H1 (cell line): ENCODE measurements around the gene IFNAR2. TPM values are rescaled to one million over a fixed set of nuclear protein-coding genes. Genes with fewer than 3 reads are reported as not detected.

ENCODE experiments used
- CTCF ChIA-PET: fragments of 300-600 bp; sonication (Branson Sonifier 250); formaldehyde crosslinking; loops from one replicate; lab custom pipeline; 2021; ENCODE audit not compliant: partially characterized antibody; lab: Charles Lee
- POLR2A ChIA-PET: fragments of 300-600 bp; sonication (Branson Sonifier 250); formaldehyde crosslinking; loops from one replicate; lab custom pipeline; 2021; ENCODE audit warnings: inconsistent platforms; ENCODE audit not compliant: partially characterized antibody; lab: Charles Lee
- DNase-seq, 2 experiments: peaks; one replicate each; pipeline versions ENCODE4 v3.0.0 to v3.0.0-alpha.2; 2010 to 2022; ENCODE audit warnings: low spot score in 2 of 2, low read depth in 1 of 2, mixed read lengths in 1 of 2
- FAIRE-seq: peaks from 2 replicates; lab custom pipeline; 2011; peaks lifted over from hg19 to GRCh38; lab: Jason Lieb, UNC
- H2AFZ ChIP-seq: 2 replicates; pipeline ENCODE4 v1.8.1; 2012; ENCODE audit warnings: low read length, inconsistent platforms
- H2AK5ac ChIP-seq: 2 replicates; pipeline ENCODE4 v1.6.1; 2013; ENCODE audit warnings: low read depth, low read length
- H2BK120ac ChIP-seq: replicated peaks from 2 replicates; pipeline ENCODE3; 2013; ENCODE audit warnings: low read depth, low read length, inconsistent platforms
- H2BK12ac ChIP-seq: 2 replicates; pipeline ENCODE4 v1.6.1; 2013; ENCODE audit warnings: low read depth, low read length
- H2BK15ac ChIP-seq: 2 replicates; pipeline ENCODE4 v1.6.1; 2013; ENCODE audit warnings: low read length
- H2BK20ac ChIP-seq: 2 replicates; pipeline ENCODE4 v1.6.1; 2013; ENCODE audit warnings: low read length
- H2BK5ac ChIP-seq: 2 replicates; pipeline ENCODE4 v1.6.1; 2013; ENCODE audit warnings: low read depth, low read length
- H3K14ac ChIP-seq: 2 replicates; pipeline ENCODE4 v1.6.1; 2013; ENCODE audit warnings: inconsistent platforms; ENCODE audit not compliant: insufficient read length
- H3K18ac ChIP-seq: 2 replicates; pipeline ENCODE4 v1.6.1; 2013; ENCODE audit warnings: low read length; ENCODE audit errors: extremely low read depth
- H3K23ac ChIP-seq: 2 replicates; pipeline ENCODE4 v1.6.1; 2013; ENCODE audit warnings: inconsistent platforms; ENCODE audit not compliant: insufficient read length
- H3K23me2 ChIP-seq: 2 replicates; pipeline ENCODE4 v1.6.1; 2013; ENCODE audit warnings: low read depth, low read length
- H3K27ac ChIP-seq: 2 replicates; pipeline ENCODE4 v1.6.1; 2011; ENCODE audit warnings: low read depth, low read length, inconsistent platforms
- H3K27me3 ChIP-seq, 4 experiments: replicated peaks in 1 of 4; 1 replicate in 1 of 4; 2 replicates in 3 of 4; pipeline versions ENCODE4 v1.6.1 to v1.8.1; 2011 to 2013; ENCODE audit warnings: low read length in 3 of 4, mild to moderate bottlenecking in 3 of 4, inconsistent platforms in 2 of 4, mixed read lengths in 2 of 4, moderate library complexity in 1 of 4; ENCODE audit not compliant: control insufficient read depth in 3 of 4, insufficient read depth in 3 of 4; ENCODE audit errors: extremely low read depth in 1 of 4
- H3K36me3 ChIP-seq, 4 experiments: 2 replicates each; pipeline versions ENCODE4 v1.6.1 to v1.8.1; 2011 to 2013; ENCODE audit warnings: mild to moderate bottlenecking in 4 of 4, low read length in 3 of 4, moderate library complexity in 2 of 4, control low read depth in 1 of 4, inconsistent platforms in 1 of 4; ENCODE audit not compliant: insufficient read depth in 4 of 4, control insufficient read depth in 2 of 4
- H3K4ac ChIP-seq: replicated peaks from 2 replicates; pipeline ENCODE3; 2013; ENCODE audit warnings: low read length, low read depth, mixed read lengths, inconsistent platforms; ENCODE audit not compliant: insufficient read length
- H3K4me1 ChIP-seq, 4 experiments: replicated peaks in 1 of 4; 1 replicate in 1 of 4; 2 replicates in 3 of 4; pipeline versions ENCODE4 v1.6.1 to v1.8.1; 2011 to 2013; ENCODE audit warnings: low read length in 3 of 4, inconsistent platforms in 2 of 4, mixed read lengths in 1 of 4; ENCODE audit not compliant: insufficient read depth in 4 of 4, control insufficient read depth in 3 of 4
- H3K4me2 ChIP-seq, 2 experiments: 2 replicates each; pipeline versions ENCODE4 v1.6.1 to v1.8.1; 2011 to 2013; ENCODE audit warnings: low read depth in 2 of 2, low read length in 2 of 2, control low read depth in 1 of 2, inconsistent platforms in 1 of 2, mild to moderate bottlenecking in 1 of 2; ENCODE audit not compliant: insufficient read depth in 1 of 2
- H3K4me3 ChIP-seq, 4 experiments: fragments of 200-600, 300-600 bp in 1 of 4; sonication (generic), shearing (Covaris generic), sonication (Bioruptor Twin) in 1 of 4; 2 replicates each; pipeline versions ENCODE4 v1.5.1 to v1.8.1; 2011 to 2016; ENCODE audit warnings: low read length in 4 of 4, low read depth in 3 of 4, control low read depth in 2 of 4, inconsistent platforms in 2 of 4, mild to moderate bottlenecking in 2 of 4, mixed read lengths in 1 of 4, moderate library complexity in 1 of 4; ENCODE audit not compliant: insufficient read depth in 2 of 4; ENCODE audit errors: extremely low read depth in 1 of 4
- H3K56ac ChIP-seq: replicated peaks from 2 replicates; pipeline ENCODE3; 2013; ENCODE audit warnings: low read depth, mild to moderate bottlenecking, mixed read lengths, low read length, inconsistent platforms; ENCODE audit not compliant: insufficient read length
- H3K79me1 ChIP-seq: 2 replicates; pipeline ENCODE4 v1.6.1; 2013; ENCODE audit warnings: low read depth, low read length, control low read depth
- H3K79me2 ChIP-seq, 2 experiments: 2 replicates each; pipeline versions ENCODE4 v1.6.1 to v1.8.1; 2012 to 2013; ENCODE audit warnings: low read length in 2 of 2, mild to moderate bottlenecking in 2 of 2, inconsistent platforms in 1 of 2; ENCODE audit not compliant: insufficient read depth in 2 of 2, control insufficient read depth in 1 of 2
- H3K9ac ChIP-seq, 4 experiments: replicated peaks in 1 of 4; 1 replicate in 1 of 4; 2 replicates in 3 of 4; pipeline versions ENCODE4 v1.6.1 to v1.8.1; 2011 to 2013; ENCODE audit warnings: low read depth in 3 of 4, low read length in 3 of 4, control low read depth in 2 of 4, mild to moderate bottlenecking in 2 of 4, moderate library complexity in 2 of 4, inconsistent platforms in 1 of 4; ENCODE audit errors: extremely low read depth in 1 of 4
- H3K9me3 ChIP-seq, 2 experiments: 2 replicates each; pipeline versions ENCODE4 v1.6.1 to v1.8.1; 2012 to 2013; ENCODE audit warnings: mild to moderate bottlenecking in 2 of 2, moderate library complexity in 2 of 2, control low read depth in 1 of 2, inconsistent platforms in 1 of 2, low read depth in 1 of 2, low read length in 1 of 2, mixed read lengths in 1 of 2; ENCODE audit not compliant: insufficient read depth in 2 of 2
- H4K20me1 ChIP-seq, 2 experiments: replicated peaks in 1 of 2; 2 replicates each; pipeline versions ENCODE3 to v1.8.1; 2011 to 2013; ENCODE audit warnings: inconsistent platforms in 2 of 2, low read length in 2 of 2, mild to moderate bottlenecking in 1 of 2; ENCODE audit not compliant: insufficient read depth in 2 of 2, control insufficient read depth in 1 of 2
- H4K5ac ChIP-seq: 2 replicates; pipeline ENCODE4 v1.6.1; 2013; ENCODE audit warnings: low read length, low read depth, mixed read lengths, inconsistent platforms; ENCODE audit not compliant: insufficient read length
- H4K8ac ChIP-seq: 2 replicates; pipeline ENCODE4 v1.8.0; 2013; ENCODE audit warnings: mild to moderate bottlenecking, moderate library complexity, low read length, inconsistent platforms; ENCODE audit not compliant: insufficient read depth; ENCODE audit errors: extremely low read depth
- H4K91ac ChIP-seq: replicated peaks from 2 replicates; pipeline ENCODE3; 2013; ENCODE audit warnings: low read length, mixed read lengths, inconsistent platforms; ENCODE audit not compliant: insufficient read length
- CBX8 ChIP-seq: fragments of 300-800, 300-1000 bp; sonication (generic); IDR thresholded peaks from 2 replicates; pipeline ENCODE4 v1.7.1; 2016; ENCODE audit warnings: low read depth, low read length, borderline replicate concordance
- CHD2 ChIP-seq: IDR thresholded peaks from 2 replicates; pipeline ENCODE4 v1.6.1; 2012; ENCODE audit warnings: low read length, improper control_type of control experiment
- CTCF ChIP-seq, 3 experiments: IDR thresholded peaks; 1 replicate in 2 of 3; 2 replicates in 1 of 3; pipeline versions ENCODE4 v1.5.1 to v1.6.1; 2011; ENCODE audit warnings: low read length in 3 of 3, mild to moderate bottlenecking in 3 of 3, inconsistent platforms in 2 of 3, low read depth in 1 of 3, moderate library complexity in 1 of 3; ENCODE audit not compliant: insufficient read depth in 1 of 3; ENCODE audit errors: control extremely low read depth in 1 of 3
- EGR1 ChIP-seq: IDR thresholded peaks from 2 replicates; pipeline ENCODE4 v1.6.1; 2011; ENCODE audit warnings: low read depth, low read length, borderline replicate concordance
- HDAC6 ChIP-seq: IDR thresholded peaks from one replicate; pipeline ENCODE4 v1.7.1; 2012; ENCODE audit warnings: low read depth, mild to moderate bottlenecking, inconsistent platforms, low read length, moderate library complexity
- POLR2AphosphoS5 ChIP-seq: IDR thresholded peaks from 2 replicates; pipeline ENCODE4 v1.6.1; 2011; ENCODE audit warnings: low read depth, low read length
- SIN3A ChIP-seq, 2 experiments: IDR thresholded peaks in 1 of 2; conservative IDR thresholded peaks in 1 of 2; 2 replicates each; pipeline ENCODE4 v1.6.1; 2011 to 2012; ENCODE audit warnings: low read length in 2 of 2, improper control_type of control experiment in 1 of 2, low read depth in 1 of 2, mild to moderate bottlenecking in 1 of 2
- SRF ChIP-seq: IDR thresholded peaks from 2 replicates; pipeline ENCODE4 v1.6.1; 2011; ENCODE audit warnings: mild to moderate bottlenecking, low read depth, low read length, moderate library complexity
- WGBS, 2 experiments: shearing (Covaris generic) in 1 of 2; methylation state at CpG; one replicate each; pipeline versions ENCODE4 v1.1.6 to v1.1.7; 2013 to 2015; ENCODE audit warnings: low lambda C conversion rate in 2 of 2, mixed read lengths in 2 of 2, inconsistent platforms in 1 of 2, low coverage in 1 of 2, missing lambda C conversion rate in 1 of 2; ENCODE audit not compliant: insufficient replicate concordance in 2 of 2, insufficient coverage in 1 of 2, insufficient read length in 1 of 2; ENCODE audit errors: extremely low coverage in 1 of 2, missing lambda C conversion rate in 1 of 2; 5-methylcytosine and 5-hydroxymethylcytosine counted together
- polyA plus RNA-seq, 7 experiments: library from polyadenylated mRNA; depleted of rRNA in 3 of 7; stranded (reverse) in 5 of 7; unstranded in 2 of 7; fragments of >200 nt in 5 of 7; fragments of 200-250 nt in 2 of 7; gene quantifications; 1 replicate in 5 of 7; 2 replicates in 1 of 7; 4 replicates in 1 of 7; pipeline versions ENCODE4 v1.2.1 to v1.2.3, GENCODE V29; 2011 to 2013; ENCODE audit warnings: missing spikeins in 2 of 7, mixed read lengths in 2 of 7
- total RNA-seq: library from RNA; stranded (reverse); fragmentation: NEBNext Ultra II Directional; extraction: Animal tissue kit (Norgen Biotek cat#: 25700); gene quantifications from 2 replicates; pipeline ENCODE4 v1.2.1, GENCODE V29; 2021
- TF ChIP-seq, protein P1 (sequence below): IDR thresholded peaks from 2 replicates; pipeline ENCODE4 v1.6.1; 2012; ENCODE audit warnings: inconsistent platforms

IFNAR2 gene
- total and polyA plus RNA-seq, 2 of the 8 experiments (the other 6 are each of a cell fraction or from before 2014, with no cell fraction given): 12.2 to 16.1 TPM

DNA sequence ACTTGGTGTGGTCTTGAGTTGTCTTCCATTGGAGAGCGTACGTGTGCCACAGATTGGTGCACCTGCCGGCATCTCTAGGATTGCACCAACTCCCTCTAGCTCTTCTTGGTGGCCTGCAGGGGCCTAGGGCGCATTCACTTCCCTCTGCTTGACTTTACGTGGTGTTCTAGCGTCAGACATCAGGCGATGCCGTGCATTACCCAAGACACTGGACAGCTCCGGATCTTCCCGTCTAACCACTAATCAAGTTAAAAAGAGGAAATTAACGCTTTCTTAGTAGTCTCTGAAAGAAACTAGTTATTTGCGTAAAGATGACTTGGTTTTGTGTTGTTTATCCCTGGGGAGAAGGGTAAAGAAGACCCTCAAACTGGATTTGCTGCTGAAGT lies 35.9 kb downstream of the IFNAR2 start:
- Histone ChIP-seq H3K56ac (no peak overlapping the region), H3K9me3 (no peaks in the 10 kb centered on the region), H3K79me2 (no peaks in the 10 kb centered on the region), H4K5ac (no peak overlapping the region), H2BK15ac (no peak overlapping the region), H2BK12ac (no peak overlapping the region), H3K27me3 (no peaks in the 10 kb centered on the region; a peak in 1 of 7 replicates), H3K4me2 (peak overlapping the region; percentile 68 to 71), H2BK120ac (no peak overlapping the region), H3K9ac (no peak overlapping the region), H3K4ac (no peak overlapping the region), H4K20me1 (peaks cover 0 to 5% of the 10 kb centered on the region in 2 experiments), H3K27ac (no peak overlapping the region), H3K18ac (no peak overlapping the region), H2BK20ac (no peak overlapping the region), H2AK5ac (no peak overlapping the region), H3K4me1 (peaks cover 0 to 4% (median under 1%) of the 10 kb centered on the region in 4 experiments; a peak in 3 of 7 replicates), H3K4me3 (peak overlapping the region; percentile 49 to 67 (median 60); a peak in 7 of 8 replicates), H3K79me1 (no peaks in the 10 kb centered on the region), H3K23me2 (peaks cover 7% of the 10 kb centered on the region; the same call in 1 of the 2 replicates), H3K14ac (no peak overlapping the region), H4K8ac (no peak overlapping the region), H3K36me3 (peaks cover 0 to 7% (median 2%) of the 10 kb centered on the region in 4 experiments; a peak in 1 of 8 replicates), H3K23ac (no peak overlapping the region), H4K91ac (no peak overlapping the region), H2BK5ac (no peak overlapping the region), H2AFZ (no peak overlapping the region)
- 51% methylated on average over 12 of the region's 12 CpGs; no CpG with 5 or more reads in 1 of the 2 experiments for WGBS, 2 experiments
- FAIRE-seq (no peak), DNase-seq (no peak)
- POLR2A ChIA-PET: interaction anchor here (1.1 to 2.5 kb wide), 5 partner anchors 10 to 96 kb away, joined by 3 to 6 read pairs (median 4); partner anchors contain the start of gene IFNAR1
- CTCF ChIA-PET: interaction anchor here (1.0 to 1.7 kb wide), 5 partner anchors 8 to 168 kb away, joined by 3 read pairs; no protein-coding TSS in a partner anchor
- TF ChIP-seq SRF (no peak), CBX8 (no peak), CTCF (IDR thresholded peaks at IDR 0.05; ENCODE audit: control extremely low read depth in 1 of 3, insufficient read depth in 1 of 3, low read depth in 1 of 3, low read length in 3 of 3) (no peak), HDAC6 (no peak), POLR2AphosphoS5 (no peak), CHD2 (no peak), EGR1 (no peak), SIN3A (conservative IDR thresholded peaks at IDR 0.05 in 1 of 2, IDR thresholded peaks at IDR 0.05 in 1 of 2; ENCODE audit: low read depth in 1 of 2, low read length in 2 of 2) (0 out of 4 replicates have a peak, but pooled peaks of 1 of the 2 experiments have one; percentile 1)
- TF ChIP-seq, protein P1, sequence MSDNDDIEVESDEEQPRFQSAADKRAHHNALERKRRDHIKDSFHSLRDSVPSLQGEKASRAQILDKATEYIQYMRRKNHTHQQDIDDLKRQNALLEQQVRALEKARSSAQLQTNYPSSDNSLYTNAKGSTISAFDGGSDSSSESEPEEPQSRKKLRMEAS: no peak
